IPS DF 6.9 (cell line): ENCODE data around the gene COA3.
"Not testable (repeated sequence)": the region's sequence is repeated elsewhere in the genome, so short reads cannot be mapped to it uniquely, and the experiment has no call there.

Experiments used
- DNase-seq: peaks from one replicate; pipeline ENCODE4 v3.0.0-alpha.2; 2013; ENCODE audit warnings: low read depth, low spot score
- H3K27ac ChIP-seq: one replicate; pipeline ENCODE4 v1.5.1; 2013; ENCODE audit warnings: low read length, control low read depth
- H3K27me3 ChIP-seq: 2 replicates; pipeline ENCODE4 v1.6.1; 2013; ENCODE audit warnings: mild to moderate bottlenecking, low read length; ENCODE audit not compliant: control insufficient read depth, insufficient read depth
- H3K36me3 ChIP-seq: 2 replicates; pipeline ENCODE4 v1.6.1; 2013; ENCODE audit warnings: low read length; ENCODE audit not compliant: control insufficient read depth, insufficient read depth
- H3K4me1 ChIP-seq: 2 replicates; pipeline ENCODE4 v1.6.1; 2013; ENCODE audit warnings: low read length; ENCODE audit not compliant: control insufficient read depth, insufficient read depth
- H3K4me3 ChIP-seq: 2 replicates; pipeline ENCODE4 v1.5.1; 2013; ENCODE audit warnings: mild to moderate bottlenecking, low read length
- H3K9me3 ChIP-seq: 2 replicates; pipeline ENCODE4 v1.6.1; 2013; ENCODE audit warnings: low read length, inconsistent platforms; ENCODE audit not compliant: control insufficient read depth, insufficient read depth
- WGBS: extraction: QIAGEN DNeasy Blood & Tissue Kit; methylation state at CpG from one replicate; pipeline ENCODE4 v1.1.7; 2013; ENCODE audit warnings: mixed read lengths, missing lambda C conversion rate; ENCODE audit not compliant: insufficient read length, insufficient coverage; 5-methylcytosine and 5-hydroxymethylcytosine counted together

Gene COA3

DNA sequence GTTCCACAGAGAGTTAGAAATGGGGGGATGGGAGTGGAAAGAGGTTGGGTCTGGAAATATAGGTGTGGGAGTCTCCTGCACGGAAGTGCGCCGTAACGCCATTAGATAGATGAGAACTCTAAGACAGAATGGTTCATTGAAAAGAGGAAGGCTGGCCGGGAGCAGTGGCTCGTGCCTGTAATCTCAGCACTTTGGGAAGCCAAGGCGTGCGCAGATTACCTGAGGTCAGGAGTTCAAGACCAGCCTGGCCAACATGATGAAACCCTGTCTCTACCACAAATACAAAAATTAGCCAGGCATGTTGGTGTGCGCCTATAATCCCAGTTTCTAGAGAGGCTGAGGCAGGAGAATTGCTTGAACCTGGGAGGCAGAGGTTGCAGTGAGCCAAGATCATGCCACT, 30.5 kb downstream of the COA3 start:
- H3K4me3 ChIP-seq, H3K4me1 ChIP-seq, H3K27me3 ChIP-seq, H3K36me3 ChIP-seq, H3K9me3 ChIP-seq, H3K27ac ChIP-seq, DNase-seq: not testable (repeated sequence)
- no CpG with 5 or more reads among the region's 9 CpGs for WGBS

DNA sequence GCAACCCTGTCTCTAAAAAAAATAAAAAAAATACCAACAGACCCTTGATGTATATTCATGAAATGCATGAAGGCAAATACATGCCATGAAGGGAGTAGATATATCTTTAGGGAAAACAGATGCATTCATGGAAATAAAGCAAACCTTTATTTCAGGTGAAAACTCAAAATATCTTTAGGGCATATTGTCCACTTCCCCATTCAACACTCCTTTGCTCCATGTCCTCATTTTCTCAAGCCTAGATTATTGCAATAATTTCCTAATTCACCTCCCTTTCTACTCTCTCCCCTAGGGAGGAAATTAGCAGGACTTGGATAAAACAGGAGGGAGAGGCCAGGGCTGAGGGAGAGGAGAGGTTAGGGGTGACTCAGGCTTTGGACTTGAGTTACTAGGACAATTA, 31.0 kb downstream of the COA3 start:
- Histone ChIP-seq H3K4me3 (no peak overlapping the region), H3K4me1 (0 out of 2 replicates have a peak, but pooled peaks cover 2% of the 10 kb centered on the region), H3K27me3 (no peaks in the 10 kb centered on the region), H3K36me3 (no peaks in the 10 kb centered on the region), H3K9me3 (no peaks in the 10 kb centered on the region), H3K27ac (no peak overlapping the region)
- no peak for DNase-seq

- Histone ChIP-seq H3K36me3 (no peaks in the 10 kb centered on the region), H3K4me1 (0 out of 2 replicates have a peak, but pooled peaks cover 2% of the 10 kb centered on the region), H3K9me3 (no peaks in the 10 kb centered on the region), H3K4me3 (no peak overlapping the region), H3K27me3 (no peaks in the 10 kb centered on the region; the same call in 1 of the 2 replicates), H3K27ac (no peak overlapping the region)
- DNase-seq: no peak
- WGBS: no CpG with 5 or more reads among the region's 6 CpGs
Observed at GRCh38 chr17:42766124-42766523, 32.4 kb downstream of the COA3 start.

- no CpG with 5 or more reads among the region's 12 CpGs for WGBS
Observed at GRCh38 chr17:42761638-42762037, 36.9 kb downstream of the COA3 start.

GRCh38 chr17:42760652-42761581, 37.6 kb downstream of the COA3 start, which contains the start of gene RAMP2:
TSS of gene RAMP2 (plus strand) at chr17:42761227. CDS start at chr17:42761262, 35 bp downstream.
- H3K27ac ChIP-seq: no peak within 1 kb of the TSS
- H3K36me3 ChIP-seq: no peaks in the 10 kb centered on the region
- H3K9me3 ChIP-seq: no peaks in the 10 kb centered on the region
- H3K4me3 ChIP-seq: peak within 1 kb of the TSS; percentile 41; the same call in 1 of the 2 replicates
- no CpG with 5 or more reads among the region's 92 CpGs for WGBS
- DNase-seq: no peak
- H3K27me3 ChIP-seq: peaks cover 8% of the 10 kb centered on the region; the same call in 1 of the 2 replicates
- H3K4me1 ChIP-seq: peaks cover 3% of the 10 kb centered on the region; the same call in 1 of the 2 replicates

More at GRCh38 chr17:42761638-42762037, 36.9 kb downstream of the COA3 start:
- Histone ChIP-seq H3K36me3 (no peaks in the 10 kb centered on the region), H3K27ac (no peak overlapping the region), H3K4me1 (peaks cover 3% of the 10 kb centered on the region; the same call in 1 of the 2 replicates), H3K4me3 (no peak overlapping the region), H3K9me3 (no peaks in the 10 kb centered on the region), H3K27me3 (peaks cover 8% of the 10 kb centered on the region; the same call in 1 of the 2 replicates)
- DNase-seq: no peak

DNA sequence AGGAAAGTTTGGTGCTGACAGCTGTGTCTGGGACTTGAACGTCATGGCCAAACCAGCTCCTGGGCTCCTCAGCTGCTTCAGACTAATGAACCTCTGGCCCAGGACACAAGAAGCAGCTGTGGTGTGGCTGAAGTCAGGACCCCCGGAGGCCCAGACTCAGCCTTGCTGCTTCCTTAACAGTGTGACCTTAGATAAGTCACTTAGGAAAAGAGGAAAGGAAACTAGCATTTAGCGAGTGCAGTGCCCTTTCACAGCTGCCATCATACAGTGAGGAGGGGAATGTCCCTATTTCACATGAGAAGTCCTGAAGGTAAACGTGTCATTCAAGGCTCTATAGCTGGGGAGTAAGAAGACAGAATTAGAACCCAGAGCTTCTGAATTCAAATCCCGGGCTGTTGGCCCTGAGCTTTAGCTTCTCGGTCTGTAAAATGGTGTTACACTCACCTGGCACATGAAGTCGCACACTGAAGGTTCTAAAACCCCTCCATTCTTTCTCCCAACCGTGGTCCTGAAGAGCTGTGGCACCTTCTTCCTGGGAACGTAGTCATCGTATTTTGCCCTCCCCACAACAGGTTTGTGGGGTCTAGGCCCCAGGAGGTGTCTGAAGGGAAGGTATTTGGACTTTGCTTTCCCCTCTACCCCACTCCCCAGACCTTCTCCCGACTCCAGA, 38.4 kb downstream of the COA3 start:
- no CpG with 5 or more reads among the region's 11 CpGs for WGBS
- peak overlapping the region; percentile 41; the same call in 1 of the 2 replicates for H3K4me3 ChIP-seq
- H3K27ac ChIP-seq: no peak overlapping the region
- H3K36me3 ChIP-seq: no peaks in the 10 kb centered on the region
- no peak for DNase-seq
- H3K9me3 ChIP-seq: no peaks in the 10 kb centered on the region
- H3K27me3 ChIP-seq: peaks cover 8% of the 10 kb centered on the region; the same call in 1 of the 2 replicates
- H3K4me1 ChIP-seq: peaks cover 3% of the 10 kb centered on the region; the same call in 1 of the 2 replicates

GRCh38 chr17:42754782-42755181, 43.7 kb downstream of the COA3 start:
- whole genome bisulfite sequencing: no CpG with 5 or more reads among the region's 3 CpGs
- Histone ChIP-seq H3K36me3 (no peaks in the 10 kb centered on the region), H3K4me1 (no peaks in the 10 kb centered on the region), H3K9me3 (no peaks in the 10 kb centered on the region), H3K27me3 (peaks cover 2% of the 10 kb centered on the region; the same call in 1 of the 2 replicates), H3K27ac (no peak overlapping the region), H3K4me3 (no peak overlapping the region)
- no peak for DNase-seq

- no peaks in the 10 kb centered on the region for H3K9me3 ChIP-seq
- WGBS: no CpG with 5 or more reads among the region's 7 CpGs
- H3K4me1 ChIP-seq: no peaks in the 10 kb centered on the region
- no peak overlapping the region for H3K27ac ChIP-seq
- H3K27me3 ChIP-seq: no peaks in the 10 kb centered on the region
- no peak overlapping the region for H3K4me3 ChIP-seq
- DNase-seq: no peak
- no peaks in the 10 kb centered on the region for H3K36me3 ChIP-seq
Observed at GRCh38 chr17:42751628-42752027, 46.9 kb downstream of the COA3 start.

DNA sequence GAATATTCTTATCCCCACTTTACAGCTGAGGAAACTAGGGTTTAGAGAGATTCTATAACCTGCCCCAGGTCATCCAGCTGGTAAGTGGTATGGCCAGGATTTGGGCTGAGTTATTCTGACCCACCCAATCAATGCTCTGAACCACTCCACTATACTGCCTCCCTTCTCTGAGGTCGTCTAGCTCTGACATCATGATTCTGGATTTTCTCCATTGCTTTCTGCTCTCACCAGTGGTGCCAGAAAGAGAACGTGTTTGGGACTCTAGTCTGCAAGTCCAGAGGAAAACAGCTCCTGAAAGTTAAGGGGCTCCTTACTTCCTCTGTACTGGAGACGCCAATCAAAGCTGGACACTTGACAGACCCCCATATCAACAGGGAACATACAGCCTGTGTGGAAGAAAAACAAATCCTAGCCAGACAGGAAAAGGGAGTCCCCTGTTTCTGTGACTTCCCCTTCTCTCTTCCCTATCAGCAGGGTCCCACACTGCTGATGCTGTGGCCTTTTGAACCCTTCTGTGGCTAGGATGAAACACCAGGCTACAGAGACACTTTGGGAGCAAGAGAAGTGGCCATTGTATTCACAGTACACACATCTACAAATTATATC, 47.7 kb downstream of the COA3 start:
- DNase-seq: no peak
- Histone ChIP-seq H3K36me3 (no peaks in the 10 kb centered on the region), H3K4me1 (no peaks in the 10 kb centered on the region), H3K4me3 (no peak overlapping the region), H3K27me3 (peaks cover 2% of the 10 kb centered on the region; the same call in 1 of the 2 replicates), H3K27ac (no peak overlapping the region), H3K9me3 (no peaks in the 10 kb centered on the region)
- no CpG with 5 or more reads among the region's 3 CpGs for WGBS
